Nephron progenitor cell (in vitro differentiated cells): ENCODE data around the gene NTRK3.

Experiments
- DNase-seq: peaks from one replicate; pipeline ENCODE4 v3.0.0; 2021
- H3K27ac Mint-ChIP-seq: 2 replicates; pipeline ENCODE4 v1.8.0; 2021; ENCODE audit warnings: mild to moderate bottlenecking, moderate library complexity, mixed read lengths
- H3K27me3 Mint-ChIP-seq: 2 replicates; pipeline ENCODE4 v1.8.0; 2021; ENCODE audit warnings: mild to moderate bottlenecking, low read depth, mixed read lengths; ENCODE audit not compliant: poor library complexity
- H3K36me3 Mint-ChIP-seq: 2 replicates; pipeline ENCODE4 v1.8.0; 2021; ENCODE audit warnings: low read depth, mixed read lengths
- H3K4me1 Mint-ChIP-seq: 2 replicates; pipeline ENCODE4 v1.8.0; 2021; ENCODE audit warnings: mixed read lengths
- H3K4me3 Mint-ChIP-seq: 2 replicates; pipeline ENCODE4 v1.8.0; 2021; ENCODE audit warnings: mild to moderate bottlenecking, moderate library complexity, mixed read lengths
- H3K9me3 Mint-ChIP-seq: 2 replicates; pipeline ENCODE4 v1.8.0; 2021; ENCODE audit warnings: mild to moderate bottlenecking, moderate library complexity, mixed read lengths
- TF ChIP-seq, protein P1 (sequence below): fragments of 200-600 bp; sonication (generic); IDR thresholded peaks from 2 replicates; pipeline ENCODE4 v1.5.0; 2021; ENCODE audit warnings: antibody characterized with exemption

Gene NTRK3

DNA sequence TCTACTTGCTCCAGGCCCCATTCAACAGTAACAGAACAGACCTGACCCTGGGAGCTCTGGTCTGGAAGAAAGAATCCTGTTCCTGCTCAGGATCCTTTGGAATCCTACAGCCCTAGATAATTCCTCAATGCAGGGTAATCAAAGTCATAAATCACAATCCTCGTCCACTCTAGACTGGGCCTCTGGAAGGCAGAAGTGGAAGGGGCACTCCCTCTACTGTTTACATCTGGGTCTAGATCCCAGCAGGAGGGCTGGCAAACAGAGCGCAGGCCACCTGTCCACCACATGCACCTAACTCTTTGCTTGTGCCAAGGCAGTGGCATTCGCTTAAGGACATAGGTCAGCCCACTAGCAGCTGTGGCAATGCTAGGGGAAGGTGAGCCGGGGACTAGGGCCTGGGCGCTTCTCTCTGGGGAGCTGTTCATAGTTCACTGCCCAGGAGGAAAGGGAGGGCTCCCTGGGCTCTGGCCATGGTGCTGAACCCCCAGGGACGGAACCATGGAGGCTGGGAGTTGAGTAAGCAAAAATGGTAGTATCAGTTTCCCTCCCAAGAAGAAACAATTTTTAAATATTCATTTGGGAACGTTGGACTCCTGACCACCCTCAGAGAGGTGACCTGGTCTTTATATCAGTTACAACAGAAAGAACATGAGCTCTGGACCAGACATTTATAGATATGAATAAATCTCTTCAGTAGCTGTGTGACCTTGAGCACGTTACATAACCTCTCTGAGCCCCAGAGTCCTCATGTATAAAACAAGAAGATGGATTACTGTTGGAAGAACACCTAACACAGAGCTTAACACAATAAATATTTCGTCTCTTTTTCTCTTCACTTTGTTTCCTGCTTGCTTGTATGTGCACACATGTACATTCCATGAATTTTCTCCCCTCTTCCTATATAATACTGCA is 90.2 kb downstream of the NTRK3 start:
- no peaks in the 10 kb centered on the region for H3K9me3 Mint-ChIP-seq
- H3K27ac Mint-ChIP-seq = no peak overlapping the region
- no peaks in the 10 kb centered on the region for H3K36me3 Mint-ChIP-seq
- TF ChIP-seq, protein P1, sequence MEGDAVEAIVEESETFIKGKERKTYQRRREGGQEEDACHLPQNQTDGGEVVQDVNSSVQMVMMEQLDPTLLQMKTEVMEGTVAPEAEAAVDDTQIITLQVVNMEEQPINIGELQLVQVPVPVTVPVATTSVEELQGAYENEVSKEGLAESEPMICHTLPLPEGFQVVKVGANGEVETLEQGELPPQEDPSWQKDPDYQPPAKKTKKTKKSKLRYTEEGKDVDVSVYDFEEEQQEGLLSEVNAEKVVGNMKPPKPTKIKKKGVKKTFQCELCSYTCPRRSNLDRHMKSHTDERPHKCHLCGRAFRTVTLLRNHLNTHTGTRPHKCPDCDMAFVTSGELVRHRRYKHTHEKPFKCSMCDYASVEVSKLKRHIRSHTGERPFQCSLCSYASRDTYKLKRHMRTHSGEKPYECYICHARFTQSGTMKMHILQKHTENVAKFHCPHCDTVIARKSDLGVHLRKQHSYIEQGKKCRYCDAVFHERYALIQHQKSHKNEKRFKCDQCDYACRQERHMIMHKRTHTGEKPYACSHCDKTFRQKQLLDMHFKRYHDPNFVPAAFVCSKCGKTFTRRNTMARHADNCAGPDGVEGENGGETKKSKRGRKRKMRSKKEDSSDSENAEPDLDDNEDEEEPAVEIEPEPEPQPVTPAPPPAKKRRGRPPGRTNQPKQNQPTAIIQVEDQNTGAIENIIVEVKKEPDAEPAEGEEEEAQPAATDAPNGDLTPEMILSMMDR = no peak
- peaks cover 43% of the 10 kb centered on the region for H3K27me3 Mint-ChIP-seq
- DNase-seq = peak; percentile 88
- no peak overlapping the region for H3K4me3 Mint-ChIP-seq
- peaks cover 5% of the 10 kb centered on the region for H3K4me1 Mint-ChIP-seq

DNA sequence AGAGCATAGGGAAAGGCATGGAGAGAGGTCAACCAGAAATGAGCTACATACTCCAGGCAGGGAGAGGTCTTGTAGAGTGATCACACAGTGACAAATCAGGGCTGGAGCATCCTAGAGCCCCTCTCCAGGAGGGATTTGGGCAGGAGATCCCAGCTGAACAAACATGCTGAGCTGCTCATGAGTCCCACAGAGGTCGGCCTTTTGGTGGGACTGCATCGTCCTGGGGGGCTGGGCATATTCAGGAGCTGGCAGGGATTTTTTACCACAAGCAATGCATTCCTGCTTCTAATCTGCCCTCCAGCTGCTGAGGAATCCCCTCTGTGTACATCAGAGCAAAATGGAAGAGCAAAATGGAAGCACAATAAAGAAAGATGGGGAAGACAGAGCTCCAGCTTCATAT is 94.9 kb downstream of the NTRK3 start:
- Mint-ChIP-seq H3K27me3 (peaks cover 34% of the 10 kb centered on the region), H3K4me1 (peaks cover 5% of the 10 kb centered on the region), H3K36me3 (no peaks in the 10 kb centered on the region), H3K27ac (no peak overlapping the region), H3K4me3 (no peak overlapping the region), H3K9me3 (no peaks in the 10 kb centered on the region)
- TF ChIP-seq, protein P1 = no peak
- DNase-seq = no peak

DNA sequence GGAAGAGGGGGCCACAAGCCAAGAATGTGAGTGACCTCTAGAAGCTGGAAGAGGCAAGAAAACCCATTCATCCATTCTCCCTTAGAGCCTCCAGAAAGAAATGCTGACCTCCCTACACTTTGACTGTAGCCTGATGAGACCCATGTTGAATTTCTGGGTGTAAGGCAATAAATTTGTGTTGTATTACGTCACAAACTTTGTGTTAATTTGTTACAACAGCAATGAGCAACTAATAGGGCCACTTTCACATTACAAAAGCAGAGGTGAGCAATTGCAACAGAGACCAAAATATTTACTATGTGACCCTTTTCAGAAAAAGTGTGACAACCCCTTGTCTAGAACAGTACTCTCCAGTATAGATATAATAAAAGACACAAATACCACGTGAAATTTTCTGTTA is 101.2 kb downstream of the NTRK3 start:
- Mint-ChIP-seq H3K27me3 (peaks cover 29% of the 10 kb centered on the region), H3K9me3 (peaks cover 6% of the 10 kb centered on the region)

DNA sequence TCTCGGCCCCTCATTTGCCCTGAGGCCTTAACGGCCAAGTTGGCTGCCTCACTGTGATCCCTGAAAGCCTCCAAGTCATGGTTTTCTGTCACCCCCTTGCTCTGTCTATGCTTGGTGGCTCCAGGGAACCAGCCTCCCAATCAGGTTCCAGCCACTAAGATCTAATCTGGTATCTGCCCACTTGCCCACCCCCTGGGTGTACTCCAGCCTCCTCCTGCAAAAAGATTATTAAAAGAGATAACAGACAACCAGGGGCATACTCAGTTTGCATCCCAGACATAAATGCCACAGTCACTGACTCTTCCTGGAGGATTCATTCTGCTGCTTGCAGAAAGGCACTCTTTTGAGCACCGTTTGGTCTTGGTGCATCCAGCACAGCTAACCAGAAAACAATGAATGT is 103.9 kb downstream of the NTRK3 start:
- Mint-ChIP-seq H3K4me1 (peaks cover 10% of the 10 kb centered on the region), H3K27ac (no peak overlapping the region), H3K36me3 (no peaks in the 10 kb centered on the region), H3K27me3 (peaks cover 35% of the 10 kb centered on the region), H3K9me3 (peaks cover 6% of the 10 kb centered on the region), H3K4me3 (no peak overlapping the region)
- TF ChIP-seq, protein P1 = no peak
- no peak for DNase-seq

More for the DNA sequence above, 101.2 kb downstream of the NTRK3 start:
- DNase-seq = no peak
- H3K4me1 Mint-ChIP-seq = peaks cover 10% of the 10 kb centered on the region
- TF ChIP-seq, protein P1 = no peak
- no peak overlapping the region for H3K27ac Mint-ChIP-seq
- H3K4me3 Mint-ChIP-seq = no peak overlapping the region
- no peaks in the 10 kb centered on the region for H3K36me3 Mint-ChIP-seq

DNA sequence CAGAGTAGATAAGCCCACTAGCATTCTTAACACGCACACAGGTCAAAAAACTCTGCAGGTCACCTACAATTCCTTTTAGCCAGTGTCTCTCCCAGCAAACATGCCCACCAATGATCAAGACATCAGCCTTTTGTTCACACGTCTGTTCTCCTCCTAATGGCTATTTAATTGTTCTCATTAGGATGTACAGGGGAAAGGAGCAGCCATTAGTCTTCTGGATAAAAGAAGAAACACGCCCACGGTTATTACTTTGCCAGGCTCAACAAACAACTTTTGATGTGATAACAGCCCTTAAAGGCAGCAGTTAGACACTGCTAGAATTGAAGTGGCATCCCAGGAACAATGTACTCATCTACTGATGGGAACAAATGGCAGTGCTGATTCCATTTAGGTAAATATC is 108.8 kb downstream of the NTRK3 start:
- H3K9me3 Mint-ChIP-seq = peaks cover 4% of the 10 kb centered on the region
- TF ChIP-seq, protein P1 = no peak
- no peaks in the 10 kb centered on the region for H3K36me3 Mint-ChIP-seq
- H3K4me1 Mint-ChIP-seq = peaks cover 10% of the 10 kb centered on the region
- no peak for DNase-seq
- H3K4me3 Mint-ChIP-seq = no peak overlapping the region
- H3K27me3 Mint-ChIP-seq = peaks cover 54% of the 10 kb centered on the region
- no peak overlapping the region for H3K27ac Mint-ChIP-seq
